CD4-positive, alpha-beta T cell (primary cell): Measurements from ENCODE around the gene ANO6. TPM values are rescaled to one million over a fixed set of nuclear protein-coding genes. Genes with fewer than 3 reads are reported as not detected.

Experiments used
- ATAC-seq: fragments of 200-7000 bp; cut with Tn5 transposase; one replicate; pipeline ENCODE4 v1.10.0; 2022; ENCODE audit warnings: mild to moderate bottlenecking; ENCODE audit not compliant: poor library complexity
- CTCF ChIA-PET: fragments of 350-600 bp; sonication (Branson Sonifier 250); formaldehyde crosslinking; loops from one replicate; lab custom pipeline; 2021; ENCODE audit warnings: antibody characterized with exemption, inconsistent platforms; lab: Charles Lee
- POLR2A ChIA-PET: fragments of 350-600 bp; sonication (Branson Sonifier 250); formaldehyde crosslinking; loops from one replicate; lab custom pipeline; 2021; ENCODE audit warnings: antibody characterized with exemption, inconsistent platforms; lab: Charles Lee
- DNase-seq, 14 experiments: peaks; one replicate each; pipeline ENCODE4 v3.0.0-alpha.2; 2013 to 2020; ENCODE audit warnings: mixed read lengths in 2 of 14
- H3K27ac ChIP-seq, 2 donors: one replicate each; pipeline versions ENCODE4 v1.5.1 to v1.7.0; 2013; ENCODE audit warnings: low read length in 2 of 2, low read depth in 1 of 2, mild to moderate bottlenecking in 1 of 2
- H3K27me3 ChIP-seq, 2 experiments: 1 replicate in 1 of 2; 2 replicates in 1 of 2; pipeline versions ENCODE4 v1.6.1 to v1.7.0; 2013; ENCODE audit warnings: low read length in 2 of 2, control low read depth in 1 of 2, mild to moderate bottlenecking in 1 of 2, moderate library complexity in 1 of 2; ENCODE audit not compliant: insufficient read depth in 2 of 2, control insufficient read depth in 1 of 2
- H3K36me3 ChIP-seq: one replicate; pipeline ENCODE4 v1.6.1; 2013; ENCODE audit warnings: low read length, control low read depth; ENCODE audit not compliant: insufficient read depth
- H3K4me1 ChIP-seq: one replicate; pipeline ENCODE4 v1.6.1; 2013; ENCODE audit warnings: low read length, control low read depth; ENCODE audit not compliant: insufficient read depth
- H3K4me3 ChIP-seq: one replicate; pipeline ENCODE4 v1.5.1; 2013; ENCODE audit warnings: mild to moderate bottlenecking, low read length, moderate library complexity
- H3K9me3 ChIP-seq, 2 experiments: 1 replicate in 1 of 2; 2 replicates in 1 of 2; pipeline versions ENCODE4 v1.6.1 to v1.7.0; 2013; ENCODE audit warnings: low read length in 2 of 2, mild to moderate bottlenecking in 2 of 2, control low read depth in 1 of 2, moderate library complexity in 1 of 2; ENCODE audit not compliant: control insufficient read depth in 1 of 2, insufficient read depth in 1 of 2
- H3K27ac Mint-ChIP-seq: one replicate; pipeline ENCODE4 v1.8.0; 2020; ENCODE audit warnings: mixed read lengths
- H3K27me3 Mint-ChIP-seq: one replicate; pipeline ENCODE4 v1.8.0; 2021; ENCODE audit warnings: mixed read lengths
- H3K36me3 Mint-ChIP-seq: one replicate; pipeline ENCODE4 v1.8.0; 2021; ENCODE audit warnings: low read depth, mixed read lengths
- H3K4me1 Mint-ChIP-seq: one replicate; pipeline ENCODE4 v1.8.0; 2021; ENCODE audit warnings: low read depth, mixed read lengths
- H3K4me3 Mint-ChIP-seq: one replicate; pipeline ENCODE4 v1.8.0; 2020; ENCODE audit warnings: mild to moderate bottlenecking, mixed read lengths
- H3K9me3 Mint-ChIP-seq: one replicate; pipeline ENCODE4 v1.8.0; 2020; ENCODE audit warnings: mixed read lengths
- CTCF ChIP-seq: fragments of 200-600 bp; IDR thresholded peaks from one replicate; pipeline ENCODE4 v1.8.0; 2022; ENCODE audit warnings: antibody characterized with exemption, mild to moderate bottlenecking
- intact Hi-C, 2 experiments: fragments of 100-400 bp; cut with DNase I in 1 of 2; cut with micrococcal nuclease in 1 of 2; formaldehyde crosslinking; loops; one replicate each; pipeline versions ENCODE4 v1.15.1 to v1.9.0; 2023 to 2025; cut with DNase I, micrococcal nuclease
- total RNA-seq, 174 experiments: library from RNA in 2 of 174; stranded (reverse) in 2 of 174; gene quantifications; one replicate each; pipeline ENCODE4 v1.2.3 and lab custom pipeline; 2021 to 2026

Gene ANO6
- total RNA-seq, 2 experiments from 2014 or later = 11.6 to 11.7 TPM

- Histone ChIP-seq H3K9me3 (peaks cover 0 to 4% of the 10 kb centered on the region in 2 experiments), H3K4me1 (peaks cover 14% of the 10 kb centered on the region), H3K27ac (no peak overlapping the region), H3K36me3 (no peaks in the 10 kb centered on the region), H3K27me3 (no peaks in the 10 kb centered on the region), H3K4me3 (no peak overlapping the region)
- Mint-ChIP-seq H3K9me3 (no peaks in the 10 kb centered on the region), H3K36me3 (peaks cover 5% of the 10 kb centered on the region), H3K4me1 (peaks cover 54% of the 10 kb centered on the region), H3K27ac (no peak overlapping the region), H3K27me3 (no peaks in the 10 kb centered on the region), H3K4me3 (no peak overlapping the region)
- intact Hi-C loops = no loop called here
- no peak for TF ChIP-seq CTCF
- ChIA-PET POLR2A (no interaction called here), CTCF (no interaction called here)
- DNase-seq = no peak
- no peak for ATAC-seq
Observed at GRCh38 chr12:45242180-45242579, 26.3 kb downstream of the ANO6 start.

GRCh38 chr12:45243963-45244362, 28.1 kb downstream of the ANO6 start:
- Mint-ChIP-seq H3K27me3 (no peaks in the 10 kb centered on the region), H3K4me1 (peaks cover 50% of the 10 kb centered on the region), H3K36me3 (peaks cover 4% of the 10 kb centered on the region), H3K27ac (no peak overlapping the region), H3K9me3 (no peaks in the 10 kb centered on the region), H3K4me3 (peak overlapping the region; percentile 67)
- TF ChIP-seq CTCF = no peak
- Histone ChIP-seq H3K4me3 (peak overlapping the region; percentile 8), H3K27ac (no peak overlapping the region), H3K27me3 (no peaks in the 10 kb centered on the region), H3K36me3 (no peaks in the 10 kb centered on the region), H3K9me3 (peaks cover 0 to 4% of the 10 kb centered on the region in 2 experiments), H3K4me1 (peaks cover 14% of the 10 kb centered on the region)
- no peak for ATAC-seq
- CTCF ChIA-PET = no interaction called here
- POLR2A ChIA-PET = no interaction called here
- intact Hi-C loops = no loop called here
- no peak for DNase-seq

- Mint-ChIP-seq H3K4me1 (peaks cover 47% of the 10 kb centered on the region), H3K4me3 (peak overlapping the region; percentile 67), H3K27me3 (no peaks in the 10 kb centered on the region), H3K9me3 (no peaks in the 10 kb centered on the region), H3K36me3 (no peaks in the 10 kb centered on the region), H3K27ac (no peak overlapping the region)
- Histone ChIP-seq H3K4me1 (peaks cover 14% of the 10 kb centered on the region), H3K4me3 (peak overlapping the region; percentile 8), H3K27ac (no peak overlapping the region), H3K27me3 (no peaks in the 10 kb centered on the region), H3K9me3 (peaks cover 0 to 4% of the 10 kb centered on the region in 2 experiments), H3K36me3 (no peaks in the 10 kb centered on the region)
- POLR2A ChIA-PET = no interaction called here
- intact Hi-C loops = no loop called here
- CTCF ChIA-PET = no interaction called here
- DNase-seq (peak in 3 of 14 experiments; percentile 53 to 55 (median 54)), ATAC-seq (peak; percentile 37)
- no peak for TF ChIP-seq CTCF
Observed at GRCh38 chr12:45244561-45245343, 28.9 kb downstream of the ANO6 start.
